HCT116 (cell line): ENCODE measurements around the gene MRPL20. TPM values are rescaled to one million over a fixed set of nuclear protein-coding genes. Genes with fewer than 3 reads are reported as not detected.

ENCODE experiments used
- ATAC-seq: fragments of 200-7000 bp; cut with Tn5 transposase; 2 replicates; pipeline ENCODE4 v1.9.1; 2020; ENCODE audit warnings: mild to moderate bottlenecking, moderate library complexity
- BruUV-seq: library from RNA; stranded (reverse); fragments of 400-500 nt; replicated peaks from 2 replicates; lab custom pipeline; 2021; lab: Mats Ljungman, UMichigan
- CTCF ChIA-PET: fragments of 300-600 bp; sonication (Branson Sonifier 250); formaldehyde crosslinking; loops from one replicate; lab custom pipeline; 2021; ENCODE audit warnings: antibody characterized with exemption; lab: Charles Lee
- POLR2A ChIA-PET: fragments of 300-600, 350-600 bp; sonication (Branson Sonifier 250); formaldehyde crosslinking; loops from one replicate; lab custom pipeline; 2021; ENCODE audit warnings: antibody characterized with exemption; lab: Charles Lee
- RAD21 ChIA-PET, 2 experiments: fragments of 300-600 bp; sonication (Branson Sonifier 250); formaldehyde crosslinking; loops; one replicate each; lab custom pipeline; 2023; ENCODE audit warnings: low total read pairs in 2 of 2; ENCODE audit not compliant: uncharacterized antibody in 2 of 2, unreplicated experiment in 2 of 2, low non-redundant PET in 1 of 2; lab: Charles Lee
- DNase-seq: peaks from one replicate; pipeline ENCODE4 v3.0.0-alpha.2; 2010; ENCODE audit warnings: low read depth, low spot score
- H2AFZ ChIP-seq: fragments of 200-600 bp; shearing (Covaris generic), sonication (generic); 2 replicates; pipeline ENCODE4 v1.6.1; 2017; ENCODE audit warnings: low read depth, mixed run types, mixed read lengths, antibody characterized with exemption, low read length; ENCODE audit not compliant: poor library complexity, severe bottlenecking
- H3K27ac ChIP-seq: 2 replicates; pipeline ENCODE4 v1.5.1; 2012; ENCODE audit warnings: low read depth, low read length
- H3K27me3 ChIP-seq: fragments of 200-600 bp; sonication (generic); 2 replicates; pipeline ENCODE4 v1.6.1; 2016; ENCODE audit warnings: mixed run types, low read length, mixed read lengths; ENCODE audit not compliant: insufficient read depth
- H3K36me3 ChIP-seq, 2 experiments: fragments of 200-500 bp in 1 of 2; fragments of 200-600 bp in 1 of 2; sonication (Bioruptor generic) in 1 of 2; sonication (generic) in 1 of 2; 2 replicates each; pipeline versions ENCODE4 v1.5.1 to v1.6.1; 2014 to 2016; ENCODE audit warnings: low read length in 2 of 2, inconsistent platforms in 1 of 2, mixed read lengths in 1 of 2, mixed run types in 1 of 2; ENCODE audit not compliant: insufficient read depth in 2 of 2, control insufficient read depth in 1 of 2
- H3K4me1 ChIP-seq, 2 experiments: fragments of 200-600 bp in 1 of 2; sonication (generic) in 1 of 2; 2 replicates each; pipeline versions ENCODE4 v1.5.1 to v1.6.1; 2012 to 2017; ENCODE audit warnings: low read length in 2 of 2, inconsistent platforms in 1 of 2, mild to moderate bottlenecking in 1 of 2, mixed read lengths in 1 of 2, mixed run types in 1 of 2, moderate library complexity in 1 of 2; ENCODE audit not compliant: insufficient read depth in 2 of 2, control insufficient read depth in 1 of 2
- H3K4me2 ChIP-seq: fragments of 200-600 bp; sonication (generic); 2 replicates; pipeline ENCODE4 v1.6.1; 2017; ENCODE audit warnings: mixed run types, low read length, mixed read lengths
- H3K4me3 ChIP-seq, 2 experiments: fragments of 200-600 bp in 1 of 2; sonication (generic) in 1 of 2; replicated peaks in 1 of 2; 2 replicates each; pipeline ENCODE4 v1.5.1; 2011 to 2016; ENCODE audit warnings: low read length in 2 of 2, control low read depth in 1 of 2, low read depth in 1 of 2, mild to moderate bottlenecking in 1 of 2, mixed read lengths in 1 of 2, mixed run types in 1 of 2
- H3K79me2 ChIP-seq: fragments of 200-600 bp; sonication (generic); 2 replicates; pipeline ENCODE4 v1.6.1; 2017; ENCODE audit warnings: mild to moderate bottlenecking, mixed run types, low read length, moderate library complexity, mixed read lengths; ENCODE audit not compliant: insufficient read depth
- H3K9ac ChIP-seq: fragments of 200-600 bp; sonication (generic); 2 replicates; pipeline ENCODE4 v1.6.1; 2016; ENCODE audit warnings: low read length, mixed read lengths
- H3K9me2 ChIP-seq: fragments of 200-600 bp; sonication (generic), shearing (Covaris generic); 2 replicates; pipeline ENCODE4 v1.6.1; 2017; ENCODE audit warnings: mixed run types, mild to moderate bottlenecking, moderate library complexity; ENCODE audit not compliant: insufficient read depth
- H3K9me3 ChIP-seq, 2 experiments: fragments of 200-500 bp in 1 of 2; fragments of 200-600 bp in 1 of 2; sonication (Bioruptor generic) in 1 of 2; sonication (generic) in 1 of 2; 2 replicates each; pipeline ENCODE4 v1.6.1; 2014 to 2017; ENCODE audit warnings: low read length in 2 of 2, mixed read lengths in 2 of 2, inconsistent platforms in 1 of 2, low read depth in 1 of 2, mild to moderate bottlenecking in 1 of 2, mixed run types in 1 of 2, moderate library complexity in 1 of 2; ENCODE audit not compliant: control insufficient read depth in 1 of 2, insufficient read depth in 1 of 2
- H4K20me1 ChIP-seq: fragments of 200-600 bp; sonication (generic), shearing (Covaris generic); 2 replicates; pipeline ENCODE4 v1.6.1; 2017; ENCODE audit warnings: mixed run types, mild to moderate bottlenecking, moderate library complexity; ENCODE audit not compliant: insufficient read depth
- CBX3 ChIP-seq: IDR thresholded peaks from 2 replicates; pipeline ENCODE4 v1.6.1; 2012; ENCODE audit warnings: low read depth
- CEBPB ChIP-seq: IDR thresholded peaks from 2 replicates; pipeline ENCODE4 v1.6.1; 2012; ENCODE audit warnings: low read depth
- FOSL1 ChIP-seq: IDR thresholded peaks from 2 replicates; pipeline ENCODE4 v1.6.1; 2012; ENCODE audit warnings: low read depth
- JUND ChIP-seq: IDR thresholded peaks from 2 replicates; pipeline ENCODE4 v1.6.1; 2012
- RAD21 ChIP-seq: IDR thresholded peaks from 2 replicates; pipeline ENCODE4 v1.6.1; 2012; ENCODE audit warnings: low read depth, mild to moderate bottlenecking
- SIN3A ChIP-seq: IDR thresholded peaks from 2 replicates; pipeline ENCODE4 v1.6.1; 2012; ENCODE audit warnings: low read depth
- SRF ChIP-seq: IDR thresholded peaks from 2 replicates; pipeline ENCODE4 v1.6.1; 2012; ENCODE audit warnings: low read depth
- intact Hi-C: fragments of 100-400 bp; cut with micrococcal nuclease; formaldehyde crosslinking; loops from 2 replicates; pipeline ENCODE4 v1.10.0; 2022
- total RNA-seq: library from RNA; stranded (reverse); gene quantifications from one replicate; pipeline ENCODE4 v1.2.1, GENCODE V29; 2021; ENCODE audit not compliant: unreplicated experiment
- TF ChIP-seq, protein P1 (sequence below): IDR thresholded peaks from 2 replicates; pipeline ENCODE4 v1.6.1; 2012; ENCODE audit warnings: low read depth
- TF ChIP-seq, protein P2 (sequence below): IDR thresholded peaks from 2 replicates; pipeline ENCODE4 v1.6.1; 2011; ENCODE audit warnings: mild to moderate bottlenecking, low read length, moderate library complexity; ENCODE audit not compliant: insufficient replicate concordance; ENCODE audit errors: extremely low read depth

Gene MRPL20
- total RNA-seq, 1 experiment from 2014 or later: 131 TPM

DNA sequence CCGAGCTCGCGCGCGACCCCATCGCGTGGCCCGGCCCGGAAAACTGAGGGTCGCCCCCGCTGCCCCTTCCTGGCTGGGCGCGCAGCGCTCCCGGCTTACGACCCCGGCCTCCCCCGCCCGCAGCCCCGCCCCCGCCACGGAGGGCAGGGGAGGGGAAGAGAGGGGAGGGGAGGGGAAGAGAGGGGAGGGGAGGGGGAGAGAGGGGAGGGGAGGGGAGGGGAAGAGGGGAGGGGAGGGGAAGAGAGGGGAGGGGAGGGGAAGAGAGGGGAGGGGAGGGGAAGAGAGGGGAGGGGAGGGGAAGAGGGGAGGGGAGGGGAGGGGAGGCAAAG, 20.7 kb upstream of the MRPL20 start:
- TF ChIP-seq SIN3A (no peak), CBX3 (no peak), FOSL1 (no peak), RAD21 (no peak), SRF (no peak), JUND (no peak), CEBPB (no peak)
- TF ChIP-seq, protein P1, sequence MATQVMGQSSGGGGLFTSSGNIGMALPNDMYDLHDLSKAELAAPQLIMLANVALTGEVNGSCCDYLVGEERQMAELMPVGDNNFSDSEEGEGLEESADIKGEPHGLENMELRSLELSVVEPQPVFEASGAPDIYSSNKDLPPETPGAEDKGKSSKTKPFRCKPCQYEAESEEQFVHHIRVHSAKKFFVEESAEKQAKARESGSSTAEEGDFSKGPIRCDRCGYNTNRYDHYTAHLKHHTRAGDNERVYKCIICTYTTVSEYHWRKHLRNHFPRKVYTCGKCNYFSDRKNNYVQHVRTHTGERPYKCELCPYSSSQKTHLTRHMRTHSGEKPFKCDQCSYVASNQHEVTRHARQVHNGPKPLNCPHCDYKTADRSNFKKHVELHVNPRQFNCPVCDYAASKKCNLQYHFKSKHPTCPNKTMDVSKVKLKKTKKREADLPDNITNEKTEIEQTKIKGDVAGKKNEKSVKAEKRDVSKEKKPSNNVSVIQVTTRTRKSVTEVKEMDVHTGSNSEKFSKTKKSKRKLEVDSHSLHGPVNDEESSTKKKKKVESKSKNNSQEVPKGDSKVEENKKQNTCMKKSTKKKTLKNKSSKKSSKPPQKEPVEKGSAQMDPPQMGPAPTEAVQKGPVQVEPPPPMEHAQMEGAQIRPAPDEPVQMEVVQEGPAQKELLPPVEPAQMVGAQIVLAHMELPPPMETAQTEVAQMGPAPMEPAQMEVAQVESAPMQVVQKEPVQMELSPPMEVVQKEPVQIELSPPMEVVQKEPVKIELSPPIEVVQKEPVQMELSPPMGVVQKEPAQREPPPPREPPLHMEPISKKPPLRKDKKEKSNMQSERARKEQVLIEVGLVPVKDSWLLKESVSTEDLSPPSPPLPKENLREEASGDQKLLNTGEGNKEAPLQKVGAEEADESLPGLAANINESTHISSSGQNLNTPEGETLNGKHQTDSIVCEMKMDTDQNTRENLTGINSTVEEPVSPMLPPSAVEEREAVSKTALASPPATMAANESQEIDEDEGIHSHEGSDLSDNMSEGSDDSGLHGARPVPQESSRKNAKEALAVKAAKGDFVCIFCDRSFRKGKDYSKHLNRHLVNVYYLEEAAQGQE: no peak
- TF ChIP-seq, protein P2, sequence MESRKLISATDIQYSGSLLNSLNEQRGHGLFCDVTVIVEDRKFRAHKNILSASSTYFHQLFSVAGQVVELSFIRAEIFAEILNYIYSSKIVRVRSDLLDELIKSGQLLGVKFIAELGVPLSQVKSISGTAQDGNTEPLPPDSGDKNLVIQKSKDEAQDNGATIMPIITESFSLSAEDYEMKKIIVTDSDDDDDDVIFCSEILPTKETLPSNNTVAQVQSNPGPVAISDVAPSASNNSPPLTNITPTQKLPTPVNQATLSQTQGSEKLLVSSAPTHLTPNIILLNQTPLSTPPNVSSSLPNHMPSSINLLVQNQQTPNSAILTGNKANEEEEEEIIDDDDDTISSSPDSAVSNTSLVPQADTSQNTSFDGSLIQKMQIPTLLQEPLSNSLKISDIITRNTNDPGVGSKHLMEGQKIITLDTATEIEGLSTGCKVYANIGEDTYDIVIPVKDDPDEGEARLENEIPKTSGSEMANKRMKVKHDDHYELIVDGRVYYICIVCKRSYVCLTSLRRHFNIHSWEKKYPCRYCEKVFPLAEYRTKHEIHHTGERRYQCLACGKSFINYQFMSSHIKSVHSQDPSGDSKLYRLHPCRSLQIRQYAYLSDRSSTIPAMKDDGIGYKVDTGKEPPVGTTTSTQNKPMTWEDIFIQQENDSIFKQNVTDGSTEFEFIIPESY: no peak
- Histone ChIP-seq H3K9ac (no peak overlapping the region), H3K9me2 (no peaks in the 10 kb centered on the region), H3K9me3 (no peaks in the 10 kb centered on the region), H3K4me2 (no peak overlapping the region), H2AFZ (no peak overlapping the region), H3K4me3 (no peak overlapping the region), H3K36me3 (no peaks in the 10 kb centered on the region), H4K20me1 (no peaks in the 10 kb centered on the region), H3K4me1 (peaks cover 33 to 56% of the 10 kb centered on the region in 2 experiments), H3K27ac (no peak overlapping the region), H3K27me3 (no peaks in the 10 kb centered on the region), H3K79me2 (no peaks in the 10 kb centered on the region)
- no TSS peak for BruUV-seq
- intact Hi-C loops: no loop called here
- RAD21 ChIA-PET: no interaction called here
- ATAC-seq (no peak), DNase-seq (no peak)
- CTCF ChIA-PET: no interaction called here
- POLR2A ChIA-PET: no interaction called here
